GM21529 (cell line): ENCODE results near the gene MRPL1.
"Not testable (repeated sequence)": the region's sequence is repeated elsewhere in the genome, so short reads cannot be mapped to it uniquely, and the experiment has no call there.

ENCODE experiments used
- ATAC-seq: cut with Tn5 transposase; IDR thresholded peaks from one replicate; pipeline ENCODE4 v1.9.1; 2021; ENCODE audit not compliant: unreplicated experiment

Gene MRPL1

GRCh38 chr4:77963004-77963403, 100.4 kb downstream of the MRPL1 start:
- no peak for ATAC-seq

- ATAC-seq: not testable (repeated sequence)
Measured at GRCh38 chr4:77973657-77974056, 111.0 kb downstream of the MRPL1 start.

- ATAC-seq: not testable (repeated sequence)
Measured at GRCh38 chr4:77982900-77983540, 120.4 kb downstream of the MRPL1 start.

- not testable (repeated sequence) for ATAC-seq
Measured at GRCh38 chr4:77983612-77984311, 121.1 kb downstream of the MRPL1 start.

- no peak for ATAC-seq
Measured at GRCh38 chr4:77989968-77990367, 127.3 kb downstream of the MRPL1 start.

- no peak for ATAC-seq
Measured at GRCh38 chr4:77990456-77990855, 127.8 kb downstream of the MRPL1 start.

GRCh38 chr4:77990904-77991358, 128.3 kb downstream of the MRPL1 start:
- no peak for ATAC-seq

- ATAC-seq: no peak
Measured at GRCh38 chr4:77992581-77992980, 130.0 kb downstream of the MRPL1 start.

GRCh38 chr4:77994194-77994721, 131.6 kb downstream of the MRPL1 start:
- ATAC-seq: no peak

GRCh38 chr4:77996076-77996475, 133.4 kb downstream of the MRPL1 start:
- ATAC-seq: no peak

GRCh38 chr4:78001531-78001930, 138.9 kb downstream of the MRPL1 start:
- no peak for ATAC-seq

GRCh38 chr4:78002260-78002659, 139.6 kb downstream of the MRPL1 start:
- ATAC-seq: no peak
